Stimulated activated CD8-positive, alpha-beta memory T cell treated with anti-CD3 and anti-CD28 coated beads, Interleukin-15, amount 100 ng/mL, for 4 hours (primary cell): ENCODE results near the gene IQGAP1.
A peak's percentile ranks its signal among the peaks of the same experiment; 100 is the strongest.
"Not testable (repeated sequence)": the region's sequence is repeated elsewhere in the genome, so short reads cannot be mapped to it uniquely, and the experiment has no call there.

Experiments used
- DNase-seq, 2 donors: peaks; one replicate each; pipeline ENCODE4 v3.0.0-alpha.2; 2020; ENCODE audit warnings: low read depth in 2 of 2

IQGAP1 gene

DNA sequence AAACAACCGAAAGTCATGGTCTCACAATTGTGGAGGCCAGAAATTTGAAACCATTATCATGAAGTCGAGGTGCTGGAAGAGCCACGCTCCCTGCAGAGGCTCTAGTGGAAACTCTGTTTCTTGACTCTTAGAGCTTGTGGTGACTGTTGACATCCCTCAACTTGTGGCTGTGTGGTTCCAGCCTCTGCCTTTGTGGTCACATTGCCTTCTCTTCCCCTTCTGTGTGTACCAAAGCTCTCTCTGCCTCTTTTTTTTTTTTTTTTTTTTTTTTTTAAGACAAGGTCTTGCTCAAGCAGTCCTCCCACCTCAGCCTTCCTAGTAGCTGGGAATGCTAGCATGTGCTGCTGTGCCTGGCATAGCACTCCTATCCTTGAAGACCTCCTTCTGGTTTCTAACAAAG is 93.0 kb downstream of the IQGAP1 start:
- peak in 1 of 2 donors; percentile 4 for DNase-seq

- DNase-seq, result peak in 1 of 2 donors; percentile 25
These were observed 94.3 kb downstream of the IQGAP1 start for GRCh38 chr15:90482124-90483011.

DNA sequence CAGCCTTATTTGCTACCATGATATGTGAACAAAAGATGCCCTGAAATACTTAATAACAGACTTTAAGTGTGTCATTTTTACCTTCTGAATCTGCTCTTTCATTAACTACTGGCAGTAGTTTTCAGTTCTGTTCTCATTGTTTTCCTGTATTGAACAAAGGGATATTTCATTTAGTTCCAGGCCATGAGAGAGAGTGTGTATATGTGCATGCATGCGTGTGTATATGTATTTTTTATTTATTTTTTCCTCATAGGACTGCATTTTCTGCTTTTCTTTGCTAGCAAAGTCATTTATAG is 94.9 kb downstream of the IQGAP1 start:
- no peak for DNase-seq

GRCh38 chr15:90483637-90484036 is 95.6 kb downstream of the IQGAP1 start:
- no peak for DNase-seq

- no peak for DNase-seq
These were observed 99.1 kb downstream of the IQGAP1 start for GRCh38 chr15:90487186-90487585.

DNA sequence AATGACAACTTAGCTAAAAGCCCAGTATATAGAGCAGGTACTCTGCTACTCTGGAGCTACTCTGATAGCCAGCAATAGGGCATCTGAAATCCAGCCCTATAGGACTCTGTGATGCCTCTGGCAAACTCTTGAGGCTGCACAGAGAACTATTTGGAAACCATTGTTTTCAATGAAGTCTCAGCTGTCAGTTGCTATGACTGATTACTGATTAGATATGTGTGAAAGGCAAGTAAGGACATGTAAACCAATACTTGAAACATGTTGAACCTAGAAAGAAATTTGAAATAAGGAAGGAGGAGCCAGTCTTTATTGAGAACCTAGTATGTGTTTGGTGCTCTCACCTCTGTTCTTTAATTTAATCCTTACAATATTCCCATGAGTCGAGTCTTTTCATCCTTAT is 101.5 kb downstream of the IQGAP1 start:
- no peak for DNase-seq

DNA sequence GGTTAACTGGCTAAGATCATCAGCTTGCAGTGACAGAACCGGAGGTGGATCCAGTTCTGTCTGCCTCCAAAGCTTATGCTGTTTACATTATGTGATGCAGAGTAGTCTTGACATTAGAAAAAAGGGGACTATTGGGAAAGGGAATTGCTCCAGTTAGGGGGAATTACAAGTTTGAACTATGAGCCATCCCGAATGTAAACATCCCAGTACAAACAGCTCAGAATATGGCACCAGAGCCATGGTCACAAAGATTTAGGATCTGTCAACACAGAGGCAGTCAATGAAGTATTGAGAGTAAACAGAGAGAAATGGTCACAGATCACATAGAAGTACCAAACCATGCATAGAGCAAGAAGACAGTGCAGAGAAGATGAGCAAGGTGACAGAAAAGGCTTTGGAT is 101.9 kb downstream of the IQGAP1 start:
- no peak for DNase-seq

DNA sequence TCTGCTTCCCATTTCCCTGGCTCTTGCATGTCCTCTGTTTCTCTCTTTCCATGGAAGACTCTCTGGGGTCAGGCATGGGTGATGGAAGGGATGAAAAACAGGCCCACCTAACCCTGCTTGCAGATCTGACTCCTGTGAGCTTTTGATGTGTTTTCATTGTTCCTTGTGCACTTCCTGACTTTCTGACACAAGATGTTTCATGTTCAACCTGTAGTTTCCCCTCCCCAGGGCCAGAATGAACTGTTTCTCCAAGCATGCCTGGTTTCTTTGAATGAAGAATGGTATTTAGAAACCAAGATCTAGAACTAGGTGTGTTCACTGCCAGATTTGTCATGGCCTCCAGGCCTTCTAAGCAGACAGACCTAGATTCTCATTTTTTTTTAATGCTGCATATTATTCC is 105.6 kb downstream of the IQGAP1 start:
- DNase-seq, result no peak

- DNase-seq, result no peak
These were observed 107.0 kb downstream of the IQGAP1 start for GRCh38 chr15:90495067-90495466.

DNA sequence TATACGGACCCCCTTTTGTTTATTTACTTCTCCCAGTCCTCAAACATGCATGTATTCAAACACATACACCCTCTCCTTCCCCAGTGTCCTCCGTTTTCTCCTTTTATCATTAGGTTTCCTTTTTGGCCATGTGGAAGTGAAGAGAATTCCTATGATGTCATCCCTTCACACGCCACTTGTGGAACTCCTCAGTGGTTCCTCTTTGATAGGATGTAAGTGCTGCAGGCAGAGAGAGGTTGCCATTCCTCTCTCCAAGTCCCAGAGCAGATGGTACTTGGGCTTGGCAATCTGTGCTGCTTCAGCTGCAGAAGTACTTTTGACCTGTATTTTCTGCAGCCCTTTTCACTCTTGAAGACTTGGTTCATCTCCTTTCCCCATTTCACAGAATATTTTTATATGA is 108.7 kb downstream of the IQGAP1 start:
- DNase-seq, result no peak

DNA sequence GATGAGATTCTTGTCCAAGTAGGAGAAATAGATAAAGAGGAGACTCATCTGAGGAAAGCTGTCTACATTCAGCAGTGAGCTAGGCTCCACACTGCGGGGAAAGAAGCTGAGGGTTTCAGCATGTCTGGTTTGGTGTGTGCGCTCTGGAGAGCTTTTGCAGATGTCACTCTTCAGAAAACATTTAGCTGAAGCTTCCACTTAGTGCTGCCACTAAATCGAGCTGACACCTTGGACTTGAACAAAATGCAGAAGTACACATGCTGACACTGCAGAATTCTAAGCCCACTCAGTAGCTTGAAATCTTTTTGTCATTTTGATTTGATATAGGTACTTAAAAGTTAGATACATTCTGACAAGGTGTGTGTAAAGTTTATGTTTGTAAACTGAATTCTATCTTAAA is 109.3 kb downstream of the IQGAP1 start:
- no peak for DNase-seq

DNA sequence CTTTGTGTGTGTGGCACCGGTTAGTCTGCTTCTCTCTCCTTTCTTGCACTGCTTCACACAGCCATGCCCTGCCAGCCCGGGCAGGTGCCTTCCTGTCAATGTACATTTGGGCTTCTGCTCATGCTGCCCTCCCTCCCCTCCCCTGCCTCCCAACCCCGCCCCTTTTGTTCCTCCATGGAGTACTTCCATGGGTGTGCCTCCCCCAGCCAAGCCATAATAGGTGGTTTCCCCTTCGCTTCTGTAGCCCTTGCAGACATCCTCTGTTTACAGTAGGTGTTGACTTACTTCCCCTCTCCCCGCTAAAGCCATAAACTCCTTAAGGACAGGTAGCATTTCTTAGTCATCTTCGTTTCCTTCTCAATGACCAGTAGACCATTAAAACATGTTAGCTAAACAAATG is 109.9 kb downstream of the IQGAP1 start:
- no peak for DNase-seq

- DNase-seq, result no peak
These were observed 112.1 kb downstream of the IQGAP1 start for GRCh38 chr15:90500171-90500570.

DNA sequence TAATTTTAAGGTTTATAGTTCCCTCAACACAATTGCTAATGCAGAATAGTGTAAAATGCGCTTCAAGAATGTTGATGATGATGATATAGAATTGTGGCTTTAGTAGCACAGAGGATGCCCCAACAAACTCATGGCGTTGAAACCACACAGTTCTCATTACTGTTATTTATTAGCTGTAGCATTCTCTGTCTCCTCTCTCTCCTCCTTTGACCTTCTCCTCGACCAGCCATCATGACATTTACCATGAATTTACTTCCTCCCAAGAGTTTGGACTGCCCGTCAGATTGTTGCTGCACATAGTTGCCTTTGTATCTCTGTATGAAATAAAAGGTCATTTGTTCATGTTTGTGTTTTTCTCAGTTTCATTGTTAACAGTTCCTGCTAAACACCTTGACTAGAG is 113.9 kb downstream of the IQGAP1 start:
- no peak for DNase-seq

DNA sequence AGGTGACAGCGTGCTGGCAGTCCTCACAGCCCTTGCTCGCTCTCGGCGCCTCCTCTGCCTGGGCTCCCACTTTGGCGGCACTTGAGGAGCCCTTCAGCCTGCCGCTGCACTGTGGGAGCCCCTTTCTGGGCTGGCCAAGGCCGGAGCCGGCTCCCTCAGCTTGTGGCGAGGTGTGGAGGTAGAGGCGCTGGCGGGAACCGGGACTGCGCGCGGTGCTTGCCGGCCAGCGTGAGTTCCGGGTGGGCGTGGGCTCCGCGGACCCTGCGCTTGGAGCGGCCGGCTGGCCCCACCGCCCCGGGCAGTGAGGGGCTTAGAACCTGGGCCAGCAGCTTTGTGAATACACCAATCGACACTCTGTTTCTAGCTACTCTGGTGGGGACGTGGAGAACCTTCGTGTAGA is 122.7 kb downstream of the IQGAP1 start:
- not testable (repeated sequence) for DNase-seq

- not testable (repeated sequence) for DNase-seq
These were observed 123.2 kb downstream of the IQGAP1 start for GRCh38 chr15:90511211-90511618.

DNA sequence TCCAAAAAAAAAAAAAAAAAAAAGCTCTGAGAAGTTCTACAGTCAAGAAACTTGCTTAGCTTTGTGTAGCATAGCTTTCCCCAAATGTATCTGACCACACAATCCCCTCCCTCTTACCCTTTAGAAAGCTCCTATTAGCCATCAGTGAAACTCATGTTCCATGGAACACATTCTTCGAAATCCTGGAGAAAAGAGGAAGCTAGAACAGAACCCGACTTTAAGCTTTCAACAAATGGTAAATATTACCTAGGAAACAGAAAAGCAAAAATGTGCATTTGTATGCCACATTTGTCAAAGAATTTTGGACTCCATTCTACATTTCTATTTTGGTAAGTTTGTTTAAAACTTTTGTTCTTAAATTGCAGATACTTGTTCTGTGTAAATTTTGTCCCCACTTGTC is 124.2 kb downstream of the IQGAP1 start:
- DNase-seq, result no peak

- DNase-seq, result no peak
These were observed 124.9 kb downstream of the IQGAP1 start for GRCh38 chr15:90512981-90513380.

GRCh38 chr15:90513448-90513847 is 125.4 kb downstream of the IQGAP1 start:
- no peak for DNase-seq

GRCh38 chr15:90513893-90514292 is 125.9 kb downstream of the IQGAP1 start:
- DNase-seq, result not testable (repeated sequence)

DNA sequence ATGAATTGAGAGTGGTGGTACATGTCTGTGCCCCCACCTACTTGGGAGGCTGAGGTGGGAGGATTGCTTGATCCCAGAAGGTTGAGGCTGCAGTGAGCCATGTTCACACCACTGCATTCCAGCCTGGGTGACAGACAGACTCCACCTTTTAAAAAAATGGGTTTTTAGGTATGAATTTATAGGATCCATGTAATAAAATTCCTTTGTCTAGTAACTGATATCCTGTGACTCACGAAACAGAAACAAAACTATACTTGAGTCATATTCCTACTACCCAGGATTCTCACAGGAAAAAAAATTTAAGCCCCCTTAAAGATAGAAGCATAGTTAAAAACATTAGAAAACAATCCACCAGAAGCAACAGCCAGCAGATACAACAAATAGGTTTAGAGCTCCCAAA is 131.6 kb downstream of the IQGAP1 start:
- no peak for DNase-seq

DNA sequence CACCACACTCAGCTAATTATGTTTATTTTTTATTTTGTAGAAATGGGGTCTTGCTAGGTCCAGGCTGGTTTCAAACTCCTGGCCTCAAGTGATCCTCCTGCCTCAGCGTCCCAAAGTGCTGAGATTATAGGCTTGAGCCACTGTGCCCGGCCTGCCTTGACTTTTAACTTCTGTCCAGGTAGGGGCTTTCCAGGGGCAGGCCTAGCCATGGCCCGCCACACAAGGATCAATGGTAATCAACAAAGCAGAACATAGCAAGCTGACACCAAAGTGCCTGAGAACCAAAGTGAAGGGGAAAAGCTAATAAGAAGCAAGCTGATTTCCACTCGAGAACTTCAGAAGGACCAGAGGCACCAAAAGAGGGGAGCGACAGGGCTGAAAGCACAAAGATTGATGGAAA is 132.3 kb downstream of the IQGAP1 start:
- no peak for DNase-seq

GRCh38 chr15:90523373-90523772 is 135.3 kb downstream of the IQGAP1 start:
- DNase-seq, result no peak
